Liver (tissue), 3 donors: Measurements from ENCODE around the gene ETS1.

Experiments
- ATF3 ChIP-seq: IDR thresholded peaks from 2 replicates; pipeline ENCODE4 v1.6.1; 2016; ENCODE audit warnings: antibody characterized with exemption
- CTCF ChIP-seq: fragments of 150-350 bp; IDR thresholded peaks from 2 replicates; pipeline ENCODE4 v1.5.1; 2017; ENCODE audit warnings: improper control_type of control experiment, low read depth, low read length; ENCODE audit not compliant: missing input control
- EGR1 ChIP-seq, 2 donors: IDR thresholded peaks; 2 replicates each; pipeline ENCODE4 v1.6.1; 2016 to 2018; ENCODE audit warnings: antibody characterized with exemption in 2 of 2, low read depth in 2 of 2
- FOXA1 ChIP-seq: IDR thresholded peaks from 2 replicates; pipeline ENCODE4 v1.6.1; 2016; ENCODE audit warnings: antibody characterized with exemption
- GABPA ChIP-seq, 2 donors: IDR thresholded peaks in 1 of 2; conservative IDR thresholded peaks in 1 of 2; 2 replicates each; pipeline ENCODE4 v1.6.1; 2016; ENCODE audit warnings: antibody characterized with exemption in 2 of 2, mild to moderate bottlenecking in 1 of 2, moderate library complexity in 1 of 2
- JUND ChIP-seq, 2 donors: IDR thresholded peaks; 2 replicates each; pipeline ENCODE4 v1.6.1; 2016; ENCODE audit warnings: antibody characterized with exemption in 2 of 2
- MAX ChIP-seq: IDR thresholded peaks from 2 replicates; pipeline ENCODE4 v1.6.1; 2016; ENCODE audit warnings: antibody characterized with exemption
- RAD21 ChIP-seq, 2 donors: IDR thresholded peaks; 2 replicates each; pipeline ENCODE4 v1.6.1; 2016; ENCODE audit warnings: antibody characterized with exemption in 2 of 2, mild to moderate bottlenecking in 2 of 2
- REST ChIP-seq: IDR thresholded peaks from 2 replicates; pipeline ENCODE4 v1.6.1; 2016; ENCODE audit warnings: antibody characterized with exemption, mild to moderate bottlenecking
- RXRA ChIP-seq, 2 donors: IDR thresholded peaks; 2 replicates each; pipeline ENCODE4 v1.6.1; 2017 to 2018; ENCODE audit warnings: antibody characterized with exemption in 2 of 2, mild to moderate bottlenecking in 1 of 2
- SP1 ChIP-seq: IDR thresholded peaks from 2 replicates; pipeline ENCODE4 v1.6.1; 2018; ENCODE audit warnings: antibody characterized with exemption, mild to moderate bottlenecking
- TAF1 ChIP-seq: conservative IDR thresholded peaks from 2 replicates; pipeline ENCODE4 v1.6.1; 2016; ENCODE audit warnings: antibody characterized with exemption, mild to moderate bottlenecking
- YY1 ChIP-seq: IDR thresholded peaks from 2 replicates; pipeline ENCODE4 v1.6.1; 2016; ENCODE audit warnings: antibody characterized with exemption, mild to moderate bottlenecking
- ZBTB33 ChIP-seq: IDR thresholded peaks from 2 replicates; pipeline ENCODE4 v1.6.1; 2016; ENCODE audit warnings: antibody characterized with exemption
- donor health status: healthy.
- donor health status: healthy.

GRCh38 chr11:128586689-128587088 is 669 bp downstream of the ETS1 start:
- TF ChIP-seq CTCF (no peak), SP1 (no peak), YY1 (no peak), TAF1 (no peak), REST (no peak), RAD21 (IDR thresholded peaks at IDR 0.05) (no peak), EGR1 (IDR thresholded peaks at IDR 0.05; ENCODE audit: low read depth in 2 of 2) (no peak), ATF3 (no peak), JUND (IDR thresholded peaks at IDR 0.05) (no peak), MAX (no peak), ZBTB33 (no peak), GABPA (IDR thresholded peaks at IDR 0.05 in 1 of 2, conservative IDR thresholded peaks at IDR 0.05 in 1 of 2) (no peak), RXRA (IDR thresholded peaks at IDR 0.05) (no peak), FOXA1 (no peak)
